Transverse colon (tissue), 4 donors: ENCODE measurements around the gene ITIH5.

Experiments
- POLR2A ChIP-seq: fragments of 450-650 bp; IDR thresholded peaks from one replicate; pipeline ENCODE4 v1.6.1; 2016; ENCODE audit warnings: antibody characterized with exemption, mild to moderate bottlenecking, moderate library complexity
- POLR2AphosphoS5 ChIP-seq, 3 donors: sonication (generic); formaldehyde crosslinking; IDR thresholded peaks; one replicate each; pipeline ENCODE4 v1.6.1; 2016; ENCODE audit warnings: antibody characterized with exemption in 3 of 3
- TF ChIP-seq, protein P1 (sequence below), 5 experiments: fragments of 200-600 bp in 3 of 5; fragments of 450-650 bp in 2 of 5; sonication (generic) in 3 of 5; IDR thresholded peaks; 1 replicate in 2 of 5; 2 replicates in 3 of 5; pipeline ENCODE4 v1.5.1; 2016 to 2017; ENCODE audit warnings: antibody characterized with exemption in 5 of 5, inconsistent platforms in 3 of 5, mild to moderate bottlenecking in 2 of 5, moderate library complexity in 1 of 5

DNA sequence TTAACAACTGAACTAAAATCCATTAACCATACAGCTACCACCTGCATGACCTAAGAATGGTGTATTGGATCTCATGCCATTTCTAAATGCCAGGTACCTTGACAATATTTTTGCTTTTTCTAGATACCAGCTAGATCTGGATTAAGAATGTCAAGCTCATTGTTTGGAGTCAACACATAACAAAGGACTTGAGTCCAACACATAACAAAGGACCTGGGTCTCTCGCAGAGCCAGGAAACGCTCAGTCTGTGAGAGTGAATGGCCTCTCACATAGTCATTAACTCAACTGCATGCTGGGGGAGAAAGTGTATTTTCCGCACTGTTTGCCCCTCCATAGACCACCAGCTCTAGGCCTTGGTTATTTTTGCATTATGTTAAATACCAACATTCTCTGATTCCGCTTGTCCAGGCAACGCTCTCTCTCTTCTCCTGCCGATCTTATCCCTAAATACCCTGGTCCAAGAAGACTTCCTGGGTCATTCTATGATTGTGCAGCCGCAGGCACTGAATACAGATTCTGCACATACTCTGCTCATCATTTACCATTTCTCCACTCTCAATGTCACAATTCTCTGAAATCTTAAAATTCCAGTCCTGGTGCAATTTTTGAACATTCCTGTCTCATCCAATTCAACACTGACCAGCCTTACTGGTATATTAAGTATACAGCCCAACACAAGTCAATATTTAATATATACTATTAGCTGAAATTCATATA is 31.2 kb downstream of the ITIH5 start:
- TF ChIP-seq, protein P1, sequence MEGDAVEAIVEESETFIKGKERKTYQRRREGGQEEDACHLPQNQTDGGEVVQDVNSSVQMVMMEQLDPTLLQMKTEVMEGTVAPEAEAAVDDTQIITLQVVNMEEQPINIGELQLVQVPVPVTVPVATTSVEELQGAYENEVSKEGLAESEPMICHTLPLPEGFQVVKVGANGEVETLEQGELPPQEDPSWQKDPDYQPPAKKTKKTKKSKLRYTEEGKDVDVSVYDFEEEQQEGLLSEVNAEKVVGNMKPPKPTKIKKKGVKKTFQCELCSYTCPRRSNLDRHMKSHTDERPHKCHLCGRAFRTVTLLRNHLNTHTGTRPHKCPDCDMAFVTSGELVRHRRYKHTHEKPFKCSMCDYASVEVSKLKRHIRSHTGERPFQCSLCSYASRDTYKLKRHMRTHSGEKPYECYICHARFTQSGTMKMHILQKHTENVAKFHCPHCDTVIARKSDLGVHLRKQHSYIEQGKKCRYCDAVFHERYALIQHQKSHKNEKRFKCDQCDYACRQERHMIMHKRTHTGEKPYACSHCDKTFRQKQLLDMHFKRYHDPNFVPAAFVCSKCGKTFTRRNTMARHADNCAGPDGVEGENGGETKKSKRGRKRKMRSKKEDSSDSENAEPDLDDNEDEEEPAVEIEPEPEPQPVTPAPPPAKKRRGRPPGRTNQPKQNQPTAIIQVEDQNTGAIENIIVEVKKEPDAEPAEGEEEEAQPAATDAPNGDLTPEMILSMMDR (IDR thresholded peaks at IDR 0.05): no peak
- no peak for TF ChIP-seq POLR2A
- TF ChIP-seq POLR2AphosphoS5 (IDR thresholded peaks at IDR 0.05): no peak
